Lung microvascular endothelial cell (primary cell): ENCODE measurements around the gene BRCA2. TPM values are rescaled to one million over a fixed set of nuclear protein-coding genes. Genes with fewer than 3 reads are reported as not detected.
A peak's percentile ranks its signal among the peaks of the same experiment; 100 is the strongest.

Experiments used
- DNase-seq, 2 donors: peaks; one replicate each; pipeline versions ENCODE4 v3.0.0 to v3.0.0-alpha.2; 2010; ENCODE audit warnings: low read depth in 2 of 2
- total RNA-seq: library from RNA; depleted of rRNA; stranded (reverse); fragments of >200 nt; gene quantifications from 2 replicates; pipeline ENCODE4 v1.2.1, GENCODE V29; 2014

BRCA2 gene
- total RNA-seq, 1 donor from 2014 or later: 1.2 TPM

GRCh38 chr13:32378012-32378411, 62.7 kb downstream of the BRCA2 start:
- no peak for DNase-seq

GRCh38 chr13:32381539-32381938, 66.2 kb downstream of the BRCA2 start:
- peak; percentile 26 to 33 for DNase-seq

- no peak for DNase-seq
Measured at GRCh38 chr13:32383836-32384618, 68.7 kb downstream of the BRCA2 start.

GRCh38 chr13:32384702-32385101, 69.4 kb downstream of the BRCA2 start:
- DNase-seq: no peak

- DNase-seq: no peak
Measured at GRCh38 chr13:32385410-32385809, 70.1 kb downstream of the BRCA2 start.

GRCh38 chr13:32390048-32390447, 74.7 kb downstream of the BRCA2 start:
- DNase-seq: no peak

GRCh38 chr13:32390484-32390883, 75.2 kb downstream of the BRCA2 start:
- DNase-seq: no peak

- no peak for DNase-seq
Measured at GRCh38 chr13:32391101-32391619, 75.9 kb downstream of the BRCA2 start.

GRCh38 chr13:32403108-32403507, 87.8 kb downstream of the BRCA2 start:
- DNase-seq: no peak

- DNase-seq: no peak
Measured at GRCh38 chr13:32407854-32408253, 92.5 kb downstream of the BRCA2 start.

- DNase-seq: no peak
Measured at GRCh38 chr13:32408296-32409000, 93.1 kb downstream of the BRCA2 start.

- DNase-seq: no peak
Measured at GRCh38 chr13:32409001-32409313, 93.6 kb downstream of the BRCA2 start.

GRCh38 chr13:32409561-32410421, 94.5 kb downstream of the BRCA2 start:
- no peak for DNase-seq

- no peak for DNase-seq
Measured at GRCh38 chr13:32413284-32413683, 98.0 kb downstream of the BRCA2 start.

GRCh38 chr13:32414580-32414979, 99.3 kb downstream of the BRCA2 start:
- DNase-seq: no peak

GRCh38 chr13:32415019-32415418, 99.7 kb downstream of the BRCA2 start:
- DNase-seq: peak; percentile 11 to 13

GRCh38 chr13:32417995-32418394, 102.7 kb downstream of the BRCA2 start:
- DNase-seq: no peak

GRCh38 chr13:32419862-32420261, 104.6 kb downstream of the BRCA2 start:
- no peak for DNase-seq

- no peak for DNase-seq
Measured at GRCh38 chr13:32423592-32423991, 108.3 kb downstream of the BRCA2 start.

GRCh38 chr13:32425158-32425557, 109.8 kb downstream of the BRCA2 start:
- DNase-seq: no peak

- DNase-seq: peak; percentile 27 to 56
Measured at GRCh38 chr13:32426191-32426989, 111.1 kb downstream of the BRCA2 start.
